Suprapubic skin (tissue), 3 donors: ENCODE results near the gene EVA1C.
"Not testable (repeated sequence)": the region's sequence is repeated elsewhere in the genome, so short reads cannot be mapped to it uniquely, and the experiment has no call there.

ENCODE experiments used
- CTCF ChIP-seq, 2 donors: fragments of 200-600 bp in 1 of 2; fragments of 450-650 bp in 1 of 2; sonication (generic) in 1 of 2; IDR thresholded peaks; one replicate each; pipeline ENCODE4 v1.5.1; 2016 to 2019; ENCODE audit warnings: antibody characterized with exemption in 2 of 2, mild to moderate bottlenecking in 1 of 2, moderate library complexity in 1 of 2
- EP300 ChIP-seq: sonication (generic); formaldehyde crosslinking; IDR thresholded peaks from one replicate; pipeline ENCODE4 v1.6.1; 2017; ENCODE audit warnings: antibody characterized with exemption

GRCh38 chr21:32503641-32504040 is 91.1 kb downstream of the EVA1C start:
- TF ChIP-seq EP300; CTCF (IDR thresholded peaks at IDR 0.05): not testable (repeated sequence)
